Activated B cell treated with CpG ODN at 0.5 μM for 24 hours (primary cell): Measurements from ENCODE around the gene PMIS2. TPM values are rescaled to one million over a fixed set of nuclear protein-coding genes. Genes with fewer than 3 reads are reported as not detected.

Source experiments
- ATAC-seq: fragments of 200-7000 bp; cut with Tn5 transposase; one replicate; pipeline ENCODE4 v1.10.0; 2021; ENCODE audit warnings: low read depth, mild to moderate bottlenecking, moderate library complexity
- CTCF ChIA-PET: fragments of 350-600 bp; sonication (Branson Sonifier 250); formaldehyde crosslinking; loops from one replicate; lab custom pipeline; 2021; ENCODE audit warnings: antibody characterized with exemption; lab: Charles Lee
- POLR2A ChIA-PET: fragments of 350-600 bp; sonication (Branson Sonifier 250); formaldehyde crosslinking; loops from one replicate; lab custom pipeline; 2021; ENCODE audit warnings: antibody characterized with exemption; lab: Charles Lee
- DNase-seq: peaks from one replicate; pipeline ENCODE4 v3.0.0; 2022
- H3K27ac Mint-ChIP-seq: one replicate; pipeline ENCODE4 v1.8.0; 2020; ENCODE audit warnings: mixed read lengths
- H3K27me3 Mint-ChIP-seq: one replicate; pipeline ENCODE4 v1.8.0; 2021; ENCODE audit warnings: mixed read lengths
- H3K36me3 Mint-ChIP-seq: one replicate; pipeline ENCODE4 v1.8.0; 2021; ENCODE audit warnings: low read depth, mixed read lengths
- H3K4me1 Mint-ChIP-seq: one replicate; pipeline ENCODE4 v1.8.0; 2021; ENCODE audit warnings: mixed read lengths
- H3K4me3 Mint-ChIP-seq: one replicate; pipeline ENCODE4 v1.8.0; 2020; ENCODE audit warnings: mild to moderate bottlenecking, mixed read lengths
- H3K9me3 Mint-ChIP-seq: one replicate; pipeline ENCODE4 v1.8.0; 2020; ENCODE audit warnings: mixed read lengths
- CTCF ChIP-seq: fragments of 200-600 bp; IDR thresholded peaks from one replicate; pipeline ENCODE4 v1.8.0; 2022; ENCODE audit warnings: antibody characterized with exemption, mild to moderate bottlenecking
- intact Hi-C: fragments of 100-400 bp; cut with micrococcal nuclease; formaldehyde crosslinking; loops from one replicate; pipeline ENCODE4 v1.15.1; 2024
- total RNA-seq: library from RNA; stranded (reverse); gene quantifications from 2 replicates; pipeline ENCODE4 v1.2.3, GENCODE V29; 2022

PMIS2 gene
- total RNA-seq, 1 donor from 2014 or later: not detected

DNA sequence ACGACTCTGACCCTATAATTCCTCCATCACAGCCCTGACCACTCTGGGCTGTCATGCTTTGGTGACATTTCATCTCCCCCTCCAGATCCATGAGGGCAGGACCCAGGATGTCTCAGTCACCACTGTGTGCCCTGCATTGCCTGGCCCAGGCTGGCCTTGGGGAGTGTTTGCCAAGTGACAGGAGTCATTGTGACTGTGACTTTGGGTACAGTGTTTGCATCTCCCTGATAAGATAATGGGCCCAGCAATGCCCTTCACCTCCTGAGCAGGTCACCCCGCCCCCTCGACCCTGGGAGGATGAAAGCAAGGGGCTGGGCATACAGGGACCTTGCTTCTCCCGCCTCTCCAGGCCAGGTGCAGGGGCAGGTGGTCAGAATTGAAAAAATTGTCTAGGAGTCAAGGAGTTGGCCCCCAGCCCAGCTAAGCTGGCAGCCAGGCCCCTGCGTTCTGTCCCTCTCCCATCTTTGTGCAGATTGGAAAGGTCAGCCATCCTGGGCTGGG is 16.6 kb upstream of the PMIS2 start:
- intact Hi-C loops: no loop called here
- DNase-seq (no peak), ATAC-seq (no peak)
- peaks cover 31% of the 10 kb centered on the region for H3K27me3 Mint-ChIP-seq
- H3K9me3 Mint-ChIP-seq: peaks cover 2% of the 10 kb centered on the region
- ChIA-PET POLR2A (no interaction called here), CTCF (no interaction called here)
- no peak overlapping the region for H3K4me3 Mint-ChIP-seq
- H3K36me3 Mint-ChIP-seq: no peaks in the 10 kb centered on the region
- H3K27ac Mint-ChIP-seq: no peak overlapping the region
- no peak for TF ChIP-seq CTCF
- H3K4me1 Mint-ChIP-seq: no peaks in the 10 kb centered on the region

DNA sequence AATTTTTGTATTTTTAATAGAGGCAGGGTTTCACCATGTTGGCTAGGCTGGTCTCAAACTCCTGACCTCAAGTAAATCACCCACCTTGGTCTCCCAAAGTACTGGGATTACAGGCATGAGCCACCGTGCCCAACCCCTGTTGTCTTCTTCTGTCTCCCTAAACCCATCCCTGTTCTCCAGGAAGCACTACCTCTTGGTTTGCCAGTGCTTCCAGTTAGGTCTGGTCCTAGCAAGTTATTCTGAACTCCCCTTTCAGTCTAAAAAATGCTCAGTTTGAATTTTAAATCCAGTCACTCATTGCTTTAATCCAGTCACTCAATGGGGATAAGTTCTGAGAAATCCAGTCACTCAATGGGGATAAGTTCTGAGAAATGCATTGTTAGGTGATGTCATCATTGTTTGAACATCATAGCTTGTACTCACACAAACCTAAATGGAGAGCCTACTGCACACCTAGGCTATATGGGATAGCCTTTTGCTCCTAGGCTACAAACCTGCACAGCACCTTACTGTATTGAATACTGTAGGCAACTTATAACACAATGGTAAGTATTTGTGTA is 14.5 kb upstream of the PMIS2 start:
- no peak for ATAC-seq
- Mint-ChIP-seq H3K9me3 (peaks cover 12% of the 10 kb centered on the region), H3K4me1 (no peaks in the 10 kb centered on the region), H3K36me3 (no peaks in the 10 kb centered on the region), H3K27me3 (peaks cover 26% of the 10 kb centered on the region), H3K4me3 (no peak overlapping the region), H3K27ac (no peak overlapping the region)
- intact Hi-C loops: no loop called here
- POLR2A ChIA-PET: no interaction called here
- CTCF ChIA-PET: no interaction called here
- no peak for TF ChIP-seq CTCF
- DNase-seq: no peak

- DNase-seq (no peak), ATAC-seq (no peak)
- Mint-ChIP-seq H3K4me1 (no peaks in the 10 kb centered on the region), H3K36me3 (peaks cover 7% of the 10 kb centered on the region), H3K4me3 (no peak overlapping the region), H3K27me3 (peaks cover 12% of the 10 kb centered on the region), H3K9me3 (peaks cover 21% of the 10 kb centered on the region), H3K27ac (no peak overlapping the region)
- no peak for TF ChIP-seq CTCF
- POLR2A ChIA-PET: no interaction called here
- CTCF ChIA-PET: no interaction called here
- intact Hi-C loops: no loop called here
Observed at GRCh38 chr19:35577918-35578317, 8.1 kb upstream of the PMIS2 start.

DNA sequence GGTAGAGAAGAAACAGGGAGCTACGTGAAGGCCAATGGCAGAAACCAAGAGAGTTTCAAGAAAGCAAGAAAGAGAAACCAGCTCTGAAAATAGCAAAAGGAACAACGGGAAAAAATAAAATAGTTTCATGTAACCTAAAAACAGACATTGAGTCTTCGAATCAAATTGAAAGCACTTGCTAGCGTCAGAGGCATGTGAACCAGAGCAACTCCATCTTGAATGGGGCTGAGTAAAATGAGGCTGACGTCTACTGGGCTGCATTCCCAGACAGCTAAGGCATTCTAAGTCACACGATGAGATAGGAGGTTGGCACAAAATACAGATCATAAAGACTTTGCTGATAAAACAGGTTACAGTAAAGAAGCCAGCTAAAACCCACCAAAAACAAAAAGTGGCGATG is 7.3 kb upstream of the PMIS2 start:
- no peaks in the 10 kb centered on the region for H3K4me1 Mint-ChIP-seq
- ATAC-seq: no peak
- H3K36me3 Mint-ChIP-seq: peaks cover 7% of the 10 kb centered on the region
- no peak for DNase-seq
- no peak overlapping the region for H3K4me3 Mint-ChIP-seq
- H3K27me3 Mint-ChIP-seq: peaks cover 12% of the 10 kb centered on the region
- ChIA-PET CTCF (no interaction called here), POLR2A (no interaction called here)
- no peak overlapping the region for H3K27ac Mint-ChIP-seq
- intact Hi-C loops: no loop called here
- H3K9me3 Mint-ChIP-seq: peaks cover 21% of the 10 kb centered on the region
- no peak for TF ChIP-seq CTCF

DNA sequence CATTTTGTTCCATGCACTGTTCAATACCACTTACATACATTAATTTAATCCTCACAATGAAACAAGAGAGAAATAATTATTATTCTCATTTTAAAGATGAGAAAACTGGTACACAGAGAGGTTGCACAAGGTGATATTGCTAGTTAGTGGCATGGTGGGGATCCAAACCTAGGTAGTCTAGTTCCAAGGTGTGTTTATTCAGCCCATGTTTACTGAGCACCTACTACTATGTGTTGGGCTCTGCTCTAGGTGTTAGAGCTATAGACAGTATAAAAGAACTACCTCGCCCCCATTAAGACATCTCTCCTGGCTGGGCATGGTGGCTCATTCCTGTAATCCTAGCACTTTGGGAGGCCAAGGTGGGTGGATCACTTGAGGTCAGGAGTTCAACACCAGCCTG is 3.2 kb upstream of the PMIS2 start:
- Mint-ChIP-seq H3K27ac (no peak overlapping the region), H3K27me3 (peaks cover 23% of the 10 kb centered on the region), H3K9me3 (peaks cover 3% of the 10 kb centered on the region), H3K4me1 (no peaks in the 10 kb centered on the region), H3K36me3 (no peaks in the 10 kb centered on the region), H3K4me3 (no peak overlapping the region)
- TF ChIP-seq CTCF: no peak
- ATAC-seq (no peak), DNase-seq (no peak)
- intact Hi-C loops: no loop called here
- ChIA-PET POLR2A (no interaction called here), CTCF (no interaction called here)
